GM18858 (cell line): ENCODE data around the gene CCDC134.
"Not testable (repeated sequence)": the region's sequence is repeated elsewhere in the genome, so short reads cannot be mapped to it uniquely, and the experiment has no call there.

ENCODE experiments used
- ATAC-seq: cut with Tn5 transposase; IDR thresholded peaks from one replicate; pipeline ENCODE4 v1.9.1; 2021; ENCODE audit not compliant: unreplicated experiment

CCDC134 gene

DNA sequence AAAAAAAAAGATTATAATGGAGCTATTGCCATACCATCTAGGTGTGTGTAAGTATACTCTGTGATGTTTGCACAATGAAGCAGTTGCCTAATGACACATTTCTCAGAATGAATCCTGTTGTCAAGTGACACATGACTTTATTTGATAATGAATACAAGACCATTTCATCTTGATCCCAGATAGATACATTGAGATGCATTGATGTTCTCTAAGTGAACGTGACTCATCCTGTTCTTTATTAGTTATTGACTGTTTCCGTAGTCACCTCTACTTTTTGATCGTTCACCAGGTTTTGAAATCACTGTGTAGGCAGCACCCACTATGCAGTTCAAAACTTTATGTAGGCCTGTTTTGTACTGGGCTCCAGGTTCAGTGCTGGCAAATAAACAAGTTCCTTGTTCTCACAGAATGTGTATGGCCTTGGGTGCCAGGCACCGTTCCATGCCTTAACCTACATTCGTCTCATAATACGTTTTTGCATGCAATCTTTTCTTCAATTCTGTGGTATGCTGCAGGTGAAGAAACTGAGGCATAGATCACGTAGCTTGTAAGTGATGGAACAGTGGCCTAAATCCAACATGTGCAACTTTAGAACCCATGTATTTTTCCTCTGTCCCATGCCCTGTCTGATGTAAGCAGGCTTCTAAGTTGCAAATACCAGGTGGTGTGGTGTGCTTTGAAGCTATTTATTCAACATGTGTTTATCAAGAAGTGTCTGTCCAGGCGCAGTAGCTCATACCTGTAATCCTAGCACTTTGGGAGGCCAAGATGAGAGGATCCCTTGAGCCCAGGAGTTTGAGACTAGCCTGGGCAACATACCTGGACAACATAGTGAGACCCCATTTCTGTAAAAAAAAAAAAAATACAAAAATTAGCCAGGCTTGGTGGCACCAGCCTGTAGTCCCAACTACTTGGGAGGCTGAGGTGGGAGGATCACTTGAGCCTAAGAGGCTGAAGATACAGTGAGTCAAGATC lies 42.8 kb downstream of the CCDC134 start:
- no peak for ATAC-seq

DNA sequence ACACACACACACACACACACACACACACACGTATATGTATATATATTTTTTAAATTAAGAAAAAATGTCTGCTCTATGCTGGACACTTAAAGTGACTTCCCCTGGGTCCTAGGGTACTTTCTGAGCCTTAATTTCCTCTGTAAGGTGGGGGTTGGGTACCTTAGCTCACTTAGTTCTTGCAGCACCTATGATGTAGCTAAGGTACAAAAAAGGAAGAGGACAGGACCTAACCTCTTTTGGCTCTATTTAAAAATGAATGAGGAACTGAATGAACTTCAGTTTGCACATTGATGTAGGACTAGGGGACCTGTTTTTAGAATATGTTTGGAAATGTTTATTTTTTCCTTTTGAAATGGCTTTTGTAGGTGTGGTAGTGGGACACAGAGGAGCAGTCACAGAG lies 43.6 kb downstream of the CCDC134 start:
- no peak for ATAC-seq

DNA sequence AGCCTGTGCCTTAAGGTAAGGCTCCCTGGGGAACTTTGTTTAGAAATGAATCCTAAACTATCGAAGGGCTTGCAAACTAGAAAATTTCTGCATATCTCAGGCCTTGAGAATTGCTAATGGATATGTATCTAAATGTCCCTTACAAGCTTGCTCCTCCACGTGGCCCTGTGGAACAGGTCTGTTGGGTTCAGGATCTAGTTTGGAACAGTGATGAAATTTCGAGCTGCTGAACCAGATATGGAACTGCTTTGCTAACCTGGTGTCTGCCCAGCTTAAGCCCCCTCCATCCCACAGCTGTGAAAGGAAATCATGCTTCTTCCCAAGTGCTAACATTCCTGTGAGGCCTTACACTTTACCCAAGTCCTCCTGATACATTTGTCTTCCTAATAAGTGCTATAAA lies 44.0 kb downstream of the CCDC134 start:
- no peak for ATAC-seq

DNA sequence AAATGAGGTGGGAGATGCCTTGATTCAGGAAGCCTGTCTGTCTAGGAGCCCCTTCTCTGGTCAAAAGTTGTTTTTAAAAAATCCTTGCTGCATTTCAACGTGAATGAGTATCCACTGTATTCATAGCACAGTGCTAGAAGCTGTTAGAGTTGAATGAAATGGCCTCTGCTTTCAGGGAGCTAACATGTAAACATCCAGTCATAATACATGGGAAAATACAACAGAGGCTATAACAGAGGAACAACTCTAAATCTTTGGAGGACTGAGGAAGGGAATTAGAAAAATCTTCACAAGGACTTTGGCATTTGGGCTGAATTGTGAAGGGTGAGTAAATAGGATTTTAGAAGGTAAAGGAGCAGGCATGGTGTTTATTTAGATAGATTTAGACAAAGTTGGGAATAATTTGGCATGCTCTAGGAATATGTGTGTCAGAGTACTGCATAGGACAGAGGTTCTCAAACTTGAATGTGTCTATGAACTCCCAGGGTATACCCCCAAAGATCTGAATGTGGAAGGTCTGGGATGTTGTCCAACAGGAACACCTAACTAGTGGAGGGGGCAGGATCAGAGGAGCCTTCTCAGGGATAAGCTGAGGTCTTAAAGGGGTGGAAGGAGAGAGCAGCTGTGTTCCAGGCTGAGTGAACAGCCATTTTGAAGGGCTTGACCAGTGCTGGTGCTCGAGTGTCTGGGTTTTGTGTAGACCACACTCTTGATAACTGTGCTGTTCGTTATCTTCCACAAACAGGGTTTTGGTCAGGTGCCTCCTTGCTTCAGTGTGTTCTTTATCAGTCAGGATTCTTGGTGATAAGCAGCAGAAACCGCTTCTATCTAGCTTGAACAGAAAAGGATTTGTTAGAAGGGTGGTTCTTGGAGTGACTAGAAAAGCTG lies 45.1 kb downstream of the CCDC134 start:
- no peak for ATAC-seq

DNA sequence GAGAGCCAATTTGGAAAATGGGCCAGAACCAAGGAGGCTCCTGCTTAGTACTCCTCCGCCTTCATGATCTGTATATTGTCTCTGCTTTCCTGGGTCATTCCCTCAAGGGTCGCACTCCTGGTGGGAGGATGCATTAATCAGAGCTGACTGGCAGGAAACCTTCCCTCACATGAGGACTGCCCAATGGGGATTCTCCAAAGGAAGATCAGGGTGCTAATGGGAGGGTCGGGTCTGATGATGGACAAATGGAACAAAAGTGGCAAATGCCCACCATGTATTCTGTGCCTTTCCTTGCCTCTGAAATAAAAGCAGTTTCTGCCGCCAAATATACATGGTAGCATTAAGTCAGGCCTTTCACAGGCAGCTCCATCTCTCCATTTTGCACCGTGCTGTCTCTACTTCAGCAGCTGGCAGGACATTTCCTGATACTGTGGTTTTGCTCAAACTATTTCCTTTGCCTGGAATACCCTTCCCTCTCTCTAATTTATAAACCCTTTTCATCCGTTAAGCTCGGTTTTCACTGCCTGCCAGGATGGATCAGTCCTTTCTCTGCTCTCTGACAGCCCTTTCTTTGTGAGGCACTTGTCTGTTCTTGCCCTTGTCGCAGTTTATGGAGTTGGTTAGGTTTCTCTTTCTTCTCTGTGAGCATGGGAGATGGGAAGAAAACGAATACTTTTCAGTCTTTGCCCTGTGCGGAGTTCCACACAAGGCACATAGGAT lies 45.9 kb downstream of the CCDC134 start:
- no peak for ATAC-seq

DNA sequence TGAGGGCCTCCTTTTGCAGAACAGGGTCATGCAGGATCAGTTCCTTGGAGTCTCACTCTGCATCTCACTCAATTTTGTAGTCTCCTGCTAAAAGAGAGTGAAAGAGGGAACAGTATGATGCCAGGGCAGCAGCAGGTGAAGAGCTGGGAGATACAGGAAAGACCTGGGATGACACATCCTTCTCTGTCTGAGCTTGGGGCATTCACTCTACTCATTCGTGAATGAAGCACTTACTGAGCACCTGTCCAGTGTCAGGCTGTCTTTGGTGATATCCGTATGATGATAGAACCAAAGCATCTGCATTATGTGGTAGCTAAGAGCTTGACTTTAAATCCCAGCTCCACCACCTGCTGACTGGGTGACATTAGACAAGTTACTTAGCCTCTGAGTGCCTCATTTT lies 46.8 kb downstream of the CCDC134 start:
- ATAC-seq: no peak

DNA sequence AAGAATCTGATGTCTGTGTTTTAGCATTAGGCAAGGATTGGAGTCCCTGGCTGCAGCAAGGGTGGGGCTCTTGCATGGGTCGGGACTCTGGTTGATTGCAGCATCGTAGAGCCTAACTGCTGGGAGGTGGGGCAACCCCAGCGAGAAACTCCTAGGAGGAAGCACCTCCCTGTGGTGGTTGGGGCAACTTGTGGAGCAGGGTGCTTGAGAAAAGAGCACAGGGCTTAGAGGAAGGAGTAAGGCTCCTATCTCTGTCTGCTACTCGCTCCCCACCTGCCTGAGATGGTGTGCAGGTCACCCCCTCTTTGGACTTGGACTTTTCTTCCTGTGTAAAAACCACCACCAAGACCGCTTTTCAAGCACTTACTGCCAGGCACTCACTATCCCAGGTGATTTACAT lies 48.0 kb downstream of the CCDC134 start:
- ATAC-seq: no peak

DNA sequence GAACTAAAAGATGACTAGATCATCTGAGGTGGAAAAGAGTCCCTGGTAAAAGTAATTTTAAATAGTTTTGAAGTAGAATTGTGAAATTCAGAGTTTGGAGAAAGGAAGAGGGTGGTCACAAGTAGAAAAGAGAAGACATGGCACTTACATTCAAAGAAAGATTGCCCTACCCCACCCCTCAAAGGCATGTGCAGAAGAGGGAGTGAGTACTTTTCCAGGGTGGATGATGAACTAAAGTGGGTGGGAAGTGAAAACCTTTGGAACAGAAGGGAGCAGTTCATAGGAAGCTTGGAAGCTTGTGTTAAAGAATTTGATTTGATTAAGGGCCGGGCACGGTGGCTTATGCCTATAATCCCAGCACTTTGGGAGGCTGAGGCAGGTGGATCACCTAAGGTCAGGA lies 56.0 kb downstream of the CCDC134 start:
- no peak for ATAC-seq

DNA sequence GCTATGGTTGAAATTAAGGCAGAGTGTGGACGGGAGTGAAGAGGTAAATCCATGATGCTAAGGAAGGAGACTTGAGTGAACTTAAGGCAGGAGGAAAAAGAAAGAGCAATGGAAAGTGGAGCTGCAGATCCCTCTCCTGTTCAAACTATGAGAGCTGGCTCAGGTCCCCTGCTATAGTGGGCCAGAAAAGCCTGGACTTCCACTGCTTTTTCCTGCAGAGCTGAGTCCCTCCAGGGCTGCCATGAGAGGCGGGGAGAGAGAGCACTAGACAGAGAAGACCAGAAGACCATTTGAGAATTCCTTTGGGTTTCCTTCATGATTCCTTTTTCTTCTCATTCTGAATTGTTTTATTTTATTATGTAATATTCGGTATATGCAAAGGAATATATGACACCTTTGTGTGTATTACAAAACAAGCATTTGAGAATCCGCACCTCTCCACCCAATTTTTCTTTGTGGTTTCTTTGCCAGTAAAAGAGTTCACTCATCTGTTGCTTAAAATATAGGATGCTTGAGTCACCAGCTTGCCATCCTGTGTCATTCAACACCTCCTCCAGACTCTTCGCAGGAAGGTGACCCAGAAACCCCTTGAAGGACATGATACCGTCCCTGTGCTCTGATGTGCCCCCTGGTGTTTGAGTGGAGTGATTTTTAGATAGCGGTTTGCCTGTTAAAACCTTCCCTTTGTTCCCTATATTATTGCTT lies 56.8 kb downstream of the CCDC134 start:
- no peak for ATAC-seq

DNA sequence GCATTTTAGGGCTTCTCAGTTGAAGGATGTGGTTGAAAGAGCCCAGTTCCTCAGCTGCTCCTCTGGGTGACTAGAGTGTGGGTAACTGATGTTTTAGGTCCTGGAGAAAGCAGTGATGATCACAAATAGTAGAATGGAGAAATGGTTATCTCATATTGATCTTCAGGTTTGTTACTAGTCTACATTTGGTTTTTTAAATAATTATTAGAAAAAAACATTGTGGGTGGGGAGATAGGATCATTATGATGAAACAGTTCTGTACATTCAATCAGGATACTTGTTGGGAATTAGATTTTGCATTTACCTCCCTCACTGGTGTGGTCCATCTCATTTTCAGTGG lies 57.4 kb downstream of the CCDC134 start:
- no peak for ATAC-seq

DNA sequence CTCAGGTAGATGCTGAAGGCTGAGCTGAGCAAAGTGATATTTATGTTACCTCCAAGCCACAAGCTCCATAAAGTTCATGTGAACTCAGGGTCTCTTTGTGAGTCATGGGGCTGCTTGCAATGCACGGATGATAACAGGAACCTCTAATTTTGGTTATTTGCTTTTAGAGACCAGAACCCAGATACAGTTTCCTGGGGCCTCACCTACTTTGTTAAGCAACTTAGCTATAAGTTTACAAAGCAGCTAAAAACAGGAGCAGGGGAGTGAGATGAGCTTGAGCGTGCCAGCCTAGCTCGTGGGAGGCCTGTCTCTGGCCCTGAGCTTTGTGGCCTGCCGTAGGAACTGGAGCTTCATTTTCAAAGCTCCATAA lies 61.7 kb downstream of the CCDC134 start:
- no peak for ATAC-seq

DNA sequence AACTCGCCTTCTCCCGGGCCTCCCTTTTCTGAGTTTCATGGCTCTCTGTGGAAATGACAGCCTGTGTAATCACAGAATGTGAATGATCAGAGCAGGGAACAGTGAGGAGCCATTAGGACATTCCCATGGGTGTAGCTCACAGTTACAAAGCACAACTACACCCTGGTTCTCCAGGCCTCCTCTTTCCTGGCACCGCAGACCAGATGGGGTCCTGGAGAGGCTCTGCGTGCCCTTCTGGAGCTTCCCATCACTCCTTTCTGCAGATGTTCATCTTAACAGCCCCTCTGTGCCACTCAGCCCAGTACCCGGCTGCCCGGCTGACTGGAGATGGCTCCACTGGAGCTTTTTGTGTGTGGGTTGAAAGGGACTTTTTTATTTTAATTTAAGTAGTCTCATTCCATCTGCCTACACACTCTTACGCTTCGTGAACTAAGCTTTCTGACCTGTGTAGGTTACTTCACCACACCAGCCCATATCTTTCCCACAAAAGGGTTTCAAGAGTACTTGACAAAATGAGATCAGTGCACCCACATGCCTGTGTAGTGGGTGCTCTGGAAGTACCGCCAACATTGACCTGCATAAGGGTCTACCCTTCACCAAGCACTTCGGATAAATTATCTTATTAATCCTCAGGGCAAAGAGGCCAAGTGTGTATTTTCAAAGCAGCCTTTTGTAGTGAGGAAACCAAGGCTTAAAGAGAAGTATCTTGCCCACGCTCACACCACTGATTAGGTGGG lies 62.2 kb downstream of the CCDC134 start:
- peak; percentile 38 for ATAC-seq

DNA sequence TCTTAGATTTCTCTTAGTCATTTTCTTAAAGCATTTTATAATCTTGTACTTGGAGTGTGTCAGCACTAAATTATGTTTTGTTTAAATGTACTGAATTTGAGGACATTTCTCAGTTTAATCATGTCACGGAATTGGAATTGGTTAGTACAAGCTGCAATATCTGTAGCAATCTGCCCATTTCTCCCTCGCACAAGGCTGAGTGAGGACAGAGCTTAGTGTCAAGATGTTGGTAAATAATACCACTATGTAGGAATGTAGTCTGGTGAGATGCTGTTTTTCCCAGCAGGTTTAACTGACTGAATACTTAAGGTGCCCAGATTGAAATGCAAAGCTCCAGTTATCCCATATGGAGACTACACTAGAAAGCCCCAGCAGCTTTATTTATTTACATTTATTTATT lies 63.0 kb downstream of the CCDC134 start:
- no peak for ATAC-seq

DNA sequence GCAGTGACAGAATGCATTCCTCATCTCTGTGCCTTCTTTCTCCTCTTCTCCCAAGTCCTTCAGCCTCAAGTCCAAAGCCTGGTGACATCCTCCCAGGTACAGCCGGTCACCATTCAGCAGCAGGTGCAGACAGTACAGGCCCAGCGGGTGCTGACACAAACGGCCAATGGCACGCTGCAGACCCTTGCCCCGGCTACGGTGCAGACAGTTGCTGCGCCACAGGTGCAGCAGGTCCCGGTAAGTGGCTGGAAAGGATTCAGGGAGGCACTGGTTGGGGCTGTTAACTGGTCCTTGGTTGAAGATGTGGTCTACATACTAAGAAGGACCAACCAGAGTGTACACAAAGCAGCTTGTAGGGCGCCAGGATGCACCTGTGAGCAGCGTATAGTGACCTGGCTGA lies 68.1 kb downstream of the CCDC134 start:
- no peak for ATAC-seq

DNA sequence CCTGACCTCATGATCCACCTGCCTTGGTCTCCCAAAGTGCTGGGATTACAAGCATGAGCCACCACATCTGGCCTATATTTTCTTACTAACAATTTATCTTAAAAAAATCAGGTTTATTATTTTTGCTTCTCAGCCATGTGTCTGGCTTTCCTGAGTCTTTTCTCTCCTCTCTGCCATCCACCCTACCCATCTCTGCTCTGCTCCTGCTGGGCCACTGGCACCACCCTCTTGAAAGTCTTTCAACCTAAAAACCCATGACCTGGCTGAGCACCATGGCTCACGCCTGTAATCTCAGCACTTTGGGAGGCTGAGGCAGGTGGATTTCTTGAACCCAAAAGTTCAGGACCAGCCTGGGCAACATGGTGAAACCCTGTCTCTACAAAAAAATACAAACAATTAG lies 69.6 kb downstream of the CCDC134 start:
- ATAC-seq: not testable (repeated sequence)

DNA sequence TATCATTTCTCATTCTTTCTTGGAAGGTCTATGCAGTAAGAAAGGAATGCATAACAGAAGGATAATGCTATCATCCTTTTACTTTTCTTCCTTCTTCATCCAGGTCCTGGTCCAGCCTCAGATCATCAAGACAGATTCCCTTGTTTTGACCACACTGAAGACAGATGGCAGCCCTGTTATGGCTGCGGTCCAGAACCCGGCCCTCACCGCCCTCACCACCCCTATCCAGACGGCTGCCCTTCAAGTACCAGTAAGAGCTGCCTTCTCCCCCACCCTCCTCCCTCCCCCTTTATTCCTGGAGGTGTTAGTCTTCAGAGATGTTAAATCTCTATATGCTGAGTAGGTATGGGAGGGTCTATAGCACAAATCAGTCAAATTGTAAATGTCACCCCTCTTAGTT lies 70.3 kb downstream of the CCDC134 start:
- no peak for ATAC-seq

DNA sequence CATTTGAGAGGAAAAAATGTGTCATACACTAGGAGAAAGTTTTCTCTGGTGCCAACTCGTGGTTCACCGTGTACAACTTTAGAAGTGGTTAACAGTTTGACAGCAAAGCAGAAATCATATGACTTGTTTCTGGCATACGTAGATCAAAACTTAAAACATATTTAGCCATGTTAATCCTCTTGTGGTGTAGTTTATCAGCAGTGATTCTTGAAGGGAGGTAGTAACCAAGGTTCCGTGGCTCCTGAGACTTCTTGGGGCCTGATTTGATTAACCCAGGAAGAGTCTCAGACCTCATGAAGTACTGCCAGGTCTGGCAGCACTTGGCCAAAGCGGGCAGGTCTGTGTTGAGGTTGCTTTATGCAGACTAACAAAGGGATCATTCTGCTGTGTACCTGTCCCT lies 72.9 kb downstream of the CCDC134 start:
- no peak for ATAC-seq

DNA sequence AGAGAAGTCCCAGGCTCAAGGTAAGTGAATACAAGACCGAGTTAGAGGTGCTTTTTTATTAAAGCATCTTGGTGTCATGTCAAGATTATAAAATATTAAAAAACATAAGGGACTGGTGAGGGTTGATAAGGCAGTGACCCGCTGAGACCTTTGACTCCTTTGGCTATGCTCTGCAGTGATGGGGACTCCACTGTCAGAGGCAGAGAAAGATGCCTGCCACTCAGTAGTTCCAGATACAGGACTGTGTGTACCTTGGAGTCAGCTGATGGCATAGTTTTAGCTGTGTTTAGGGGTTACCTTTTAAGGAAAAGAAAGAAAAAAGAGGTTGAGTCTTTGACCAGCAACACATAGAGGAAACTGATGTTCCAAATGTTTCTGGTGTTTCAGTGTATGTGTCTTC lies 73.6 kb downstream of the CCDC134 start:
- ATAC-seq: no peak

DNA sequence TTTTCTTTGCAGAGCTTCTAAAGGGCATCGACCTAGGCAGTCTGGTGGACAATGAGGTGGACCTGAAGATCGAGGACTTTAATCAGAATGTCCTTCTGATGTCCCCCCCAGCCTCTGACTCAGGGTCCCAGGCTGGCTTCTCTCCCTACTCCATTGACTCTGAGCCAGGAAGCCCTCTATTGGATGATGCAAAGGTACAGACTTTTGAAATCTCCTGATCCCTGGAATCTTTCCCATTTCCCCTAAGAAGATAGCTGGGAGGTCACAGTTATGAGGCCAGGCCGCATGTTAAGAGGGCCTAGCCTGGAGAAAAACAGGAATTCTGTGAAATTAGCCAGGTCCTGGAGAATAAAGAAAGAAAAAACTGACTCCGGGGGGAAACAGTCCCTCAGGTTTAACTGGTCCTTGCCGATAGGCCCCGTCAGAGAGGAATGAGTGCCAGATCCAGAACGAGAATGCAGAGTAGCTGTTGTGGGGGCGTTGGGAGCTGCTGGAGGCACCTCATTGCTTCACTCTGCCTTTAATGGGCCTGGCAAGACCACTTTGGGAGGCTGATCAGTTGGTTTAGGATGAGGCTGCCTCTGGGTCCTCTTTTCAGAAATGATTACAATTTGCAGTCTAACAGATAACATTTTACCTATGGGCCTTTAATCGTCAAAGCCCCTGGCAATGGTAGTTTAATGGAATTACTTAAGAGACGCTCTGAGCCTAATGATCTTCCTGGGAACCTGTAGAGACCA lies 75.2 kb downstream of the CCDC134 start:
- ATAC-seq: no peak
